ENCODE data around the gene COG8.
"Not testable (repeated sequence)": the region's sequence is repeated elsewhere in the genome, so short reads cannot be mapped to it uniquely, and the experiment has no call there.

Gene COG8, protein sequence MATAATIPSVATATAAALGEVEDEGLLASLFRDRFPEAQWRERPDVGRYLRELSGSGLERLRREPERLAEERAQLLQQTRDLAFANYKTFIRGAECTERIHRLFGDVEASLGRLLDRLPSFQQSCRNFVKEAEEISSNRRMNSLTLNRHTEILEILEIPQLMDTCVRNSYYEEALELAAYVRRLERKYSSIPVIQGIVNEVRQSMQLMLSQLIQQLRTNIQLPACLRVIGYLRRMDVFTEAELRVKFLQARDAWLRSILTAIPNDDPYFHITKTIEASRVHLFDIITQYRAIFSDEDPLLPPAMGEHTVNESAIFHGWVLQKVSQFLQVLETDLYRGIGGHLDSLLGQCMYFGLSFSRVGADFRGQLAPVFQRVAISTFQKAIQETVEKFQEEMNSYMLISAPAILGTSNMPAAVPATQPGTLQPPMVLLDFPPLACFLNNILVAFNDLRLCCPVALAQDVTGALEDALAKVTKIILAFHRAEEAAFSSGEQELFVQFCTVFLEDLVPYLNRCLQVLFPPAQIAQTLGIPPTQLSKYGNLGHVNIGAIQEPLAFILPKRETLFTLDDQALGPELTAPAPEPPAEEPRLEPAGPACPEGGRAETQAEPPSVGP

DNA sequence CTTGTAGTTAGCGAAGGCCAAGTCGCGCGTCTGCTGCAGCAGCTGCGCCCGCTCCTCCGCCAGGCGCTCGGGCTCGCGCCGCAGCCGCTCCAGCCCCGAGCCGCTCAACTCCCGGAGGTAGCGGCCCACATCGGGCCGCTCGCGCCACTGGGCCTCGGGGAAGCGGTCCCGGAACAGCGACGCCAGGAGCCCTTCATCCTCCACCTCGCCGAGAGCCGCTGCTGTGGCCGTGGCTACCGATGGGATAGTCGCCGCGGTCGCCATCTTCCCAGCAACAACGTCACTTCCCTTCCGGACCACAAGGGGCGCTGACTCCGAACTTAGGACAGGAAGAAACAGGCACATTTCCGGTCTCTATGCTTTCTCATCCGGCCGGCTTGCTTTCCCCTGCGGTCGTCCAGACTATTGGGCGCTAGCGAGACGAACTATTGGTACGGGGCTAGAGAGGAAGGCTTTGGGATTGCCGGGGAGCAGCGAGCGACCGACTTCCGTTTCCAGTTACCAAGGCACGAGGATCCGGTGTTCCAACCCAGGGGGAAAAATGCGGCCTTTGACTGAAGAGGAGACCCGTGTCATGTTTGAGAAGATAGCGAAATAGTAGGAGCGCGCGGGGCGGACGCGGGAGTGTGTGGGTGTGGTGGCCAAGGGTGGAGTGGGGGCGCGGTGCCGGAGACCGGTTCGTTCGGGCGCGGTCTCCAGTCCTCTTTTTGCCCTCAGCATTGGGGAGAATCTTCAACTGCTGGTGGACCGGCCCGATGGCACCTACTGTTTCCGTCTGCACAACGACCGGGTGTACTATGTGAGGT lies at the start of gene COG8, which contains the start of gene NIP7:
Gene COG8 (minus strand): TSS at position 276 of the 806 bp plus-strand sequence. CDS start 12 bp downstream, at position 264.
Gene NIP7 (plus strand): TSS at position 484 of the 806 bp plus-strand sequence. CDS start 58 bp downstream, at position 542.
- peak; percentile 94 for DNase-seq (ENCODE audit: low read depth)

DNA sequence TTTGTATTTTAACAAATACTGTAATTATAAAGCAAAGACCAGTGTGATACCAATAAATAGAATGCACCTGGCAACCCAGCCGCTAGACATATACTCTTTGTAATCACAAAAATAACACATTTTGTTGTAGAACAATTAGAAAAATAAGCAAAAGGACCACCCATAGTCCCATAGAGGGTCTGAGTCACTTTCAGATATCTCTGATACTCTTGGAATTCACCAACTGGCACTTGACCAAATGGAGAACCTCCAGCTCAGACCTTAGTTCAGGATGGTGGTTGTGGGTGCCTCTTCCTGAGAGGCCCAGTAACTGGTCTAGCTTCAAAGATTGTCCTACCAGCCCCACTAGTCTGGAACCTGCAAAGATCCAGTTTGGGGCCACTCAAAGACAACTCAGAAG lies 47.2 kb upstream of the COG8 start:
- DNase-seq (ENCODE audit: low read depth), result no peak

DNA sequence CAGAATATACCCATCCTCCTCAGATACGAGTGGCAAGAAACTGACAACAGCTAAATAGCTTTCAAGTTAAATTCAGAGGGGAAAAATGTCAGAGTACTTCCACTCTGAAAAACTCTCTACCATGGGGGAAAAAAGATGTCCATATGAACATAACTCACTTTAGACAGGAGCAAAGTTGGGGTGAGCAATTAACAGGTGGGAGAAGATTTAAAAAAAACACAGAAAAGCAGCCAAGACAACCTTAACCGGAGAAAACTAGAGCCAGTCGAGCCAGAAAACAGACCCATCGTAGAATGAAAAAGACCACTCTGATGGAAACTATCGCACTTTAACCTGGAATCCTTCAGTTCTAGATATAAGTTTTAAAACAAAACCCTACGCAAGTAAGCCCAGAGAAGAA lies 45.6 kb upstream of the COG8 start:
- no peak for DNase-seq (ENCODE audit: low read depth)

DNA sequence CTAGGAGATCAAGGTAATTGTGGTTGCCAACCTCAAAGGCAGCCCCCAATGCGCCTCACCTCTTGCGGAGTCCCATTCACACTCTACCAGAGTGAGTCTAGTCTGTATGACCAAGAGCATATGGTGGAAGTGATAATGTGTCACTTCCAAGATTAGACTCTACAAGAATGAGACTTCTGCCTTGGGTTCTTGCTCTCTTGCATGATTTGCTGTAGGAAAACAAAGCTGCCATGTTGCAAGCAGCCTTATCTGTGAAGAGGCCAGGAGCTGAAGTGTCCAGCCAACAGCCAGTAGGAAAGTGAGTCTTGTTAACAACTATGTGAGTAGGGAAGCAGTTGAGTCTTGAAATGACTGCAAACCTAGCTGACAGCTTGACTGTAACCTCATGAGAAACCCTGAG lies 43.1 kb upstream of the COG8 start:
- DNase-seq (ENCODE audit: low read depth), result no peak

DNA sequence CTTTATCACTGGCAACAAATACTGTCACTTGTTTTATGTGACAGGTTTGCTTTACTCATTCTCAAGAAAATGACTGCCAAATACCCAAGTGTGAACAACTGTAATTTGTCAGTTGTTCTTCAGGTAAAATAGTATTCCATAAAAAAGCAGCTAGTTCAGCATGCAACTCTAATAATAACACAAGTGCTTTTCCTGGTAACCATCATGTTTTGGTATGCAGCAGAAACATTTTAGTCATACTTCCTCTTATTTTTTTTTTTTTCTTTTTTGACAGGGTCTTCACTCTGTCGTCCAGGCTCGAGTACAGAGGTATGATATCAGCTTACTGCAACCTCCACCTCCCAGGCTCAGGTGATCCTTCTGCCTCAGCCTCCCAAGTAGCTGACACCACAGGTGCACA lies 41.9 kb upstream of the COG8 start:
- no peak for DNase-seq (ENCODE audit: low read depth)

DNA sequence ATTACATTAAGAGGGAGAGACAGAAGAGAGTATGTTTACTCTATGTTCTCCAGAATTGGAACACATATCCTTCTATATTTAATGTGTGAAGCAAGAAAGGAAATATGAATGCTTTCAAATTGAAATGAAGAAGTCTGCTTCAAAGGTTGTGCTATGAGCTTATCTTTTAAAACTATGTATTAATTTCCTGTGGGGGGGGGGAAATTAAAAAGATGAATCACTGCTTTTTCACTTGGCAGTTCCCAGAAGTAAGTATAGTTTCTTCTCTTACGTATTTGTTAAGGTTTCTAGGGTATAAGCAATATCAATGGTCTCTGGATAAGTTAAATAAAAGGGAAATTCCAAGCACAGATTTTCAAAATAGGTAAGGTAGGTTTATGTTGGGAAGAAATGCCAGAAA lies 39.4 kb upstream of the COG8 start:
- DNase-seq (ENCODE audit: low read depth), result no peak

DNA sequence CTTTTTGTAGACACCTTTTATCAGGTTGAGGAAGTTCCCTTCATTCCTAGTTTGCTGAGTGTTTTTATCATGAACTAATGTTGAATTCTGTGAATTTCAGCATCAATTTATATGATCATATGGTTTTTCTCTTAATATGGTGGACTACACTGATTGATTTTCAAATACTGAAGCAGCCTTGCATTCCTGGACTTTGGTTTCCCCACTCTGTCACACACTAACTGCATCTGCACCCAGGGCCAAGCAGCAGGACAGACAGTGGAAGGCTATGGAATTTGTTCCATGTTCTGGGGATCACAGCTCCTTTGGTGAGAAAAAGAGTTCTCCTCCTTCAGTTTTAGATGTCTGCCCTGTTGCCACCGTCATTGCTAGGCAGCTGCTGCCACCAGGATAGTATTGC lies 38.7 kb upstream of the COG8 start:
- DNase-seq (ENCODE audit: low read depth), result no peak

DNA sequence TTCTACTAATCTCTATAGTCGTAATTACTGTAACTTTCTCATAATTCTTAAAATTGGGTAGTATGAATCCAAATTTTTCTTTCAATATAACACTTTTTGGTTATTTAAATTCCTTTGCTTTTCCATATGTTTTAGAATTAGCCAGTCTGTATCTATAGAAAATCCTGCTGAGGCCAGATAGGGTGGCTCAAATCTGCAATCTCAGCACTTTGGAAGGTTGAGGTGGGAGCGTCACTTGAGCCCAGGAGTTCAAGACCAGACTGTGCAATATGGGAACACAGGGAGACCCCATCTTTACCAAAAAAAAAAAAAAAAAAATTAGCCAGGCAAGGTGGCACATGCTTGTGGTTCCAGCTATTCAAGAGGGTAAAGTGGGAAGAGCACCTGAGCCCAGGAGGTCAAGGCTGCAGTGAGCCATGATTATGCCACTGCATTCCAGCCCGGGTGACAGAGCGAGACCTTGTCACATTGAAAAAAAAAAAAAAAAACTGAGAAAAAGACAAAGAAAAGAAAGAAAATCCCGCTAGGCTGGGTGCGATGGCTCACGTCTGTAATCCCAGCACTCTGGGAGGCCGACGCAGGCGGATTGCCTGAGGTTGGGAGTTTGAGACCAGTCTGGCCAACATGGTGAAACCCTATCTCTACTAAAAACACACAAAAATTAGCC lies 37.2 kb upstream of the COG8 start:
- no peak for DNase-seq (ENCODE audit: low read depth)

DNA sequence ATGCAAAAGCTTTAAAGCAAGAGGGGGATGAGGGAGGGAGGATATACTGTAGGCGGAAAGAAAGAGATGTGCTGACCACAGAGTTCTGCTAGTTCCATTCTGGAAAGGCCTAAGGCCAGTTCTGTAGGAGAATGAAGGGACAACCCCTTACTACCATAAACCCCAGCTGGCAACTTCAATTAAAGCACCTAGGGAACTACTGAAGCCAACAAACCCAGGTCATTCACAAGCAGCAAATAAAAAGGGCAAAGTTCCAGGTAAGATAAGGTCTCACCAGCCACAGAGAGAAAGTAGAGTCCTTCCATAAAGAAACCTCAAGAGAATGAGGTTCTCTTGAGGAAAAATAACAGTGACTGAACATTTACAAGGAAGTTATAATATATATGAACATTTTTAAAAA lies 33.7 kb upstream of the COG8 start:
- no peak for DNase-seq (ENCODE audit: low read depth)

DNA sequence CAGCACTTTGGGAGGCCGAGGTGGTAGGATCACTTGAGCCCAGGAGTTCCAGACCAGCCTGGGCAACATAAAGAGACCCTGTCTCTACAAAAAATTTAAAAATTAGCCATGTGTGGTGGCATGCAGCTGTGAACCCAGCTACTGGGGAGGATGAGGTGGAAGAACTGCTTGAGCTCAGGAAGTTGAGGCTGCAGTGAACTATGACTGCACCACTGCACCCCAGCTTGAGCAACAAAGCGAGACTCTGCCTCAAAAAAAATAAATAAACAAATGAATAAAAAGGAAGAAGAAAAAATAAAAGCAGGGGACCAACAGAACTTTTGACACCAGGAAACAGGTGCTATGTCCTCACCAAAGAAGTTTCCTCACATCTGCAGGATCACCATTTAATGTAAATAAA lies 32.2 kb upstream of the COG8 start:
- DNase-seq (ENCODE audit: low read depth), result no peak

DNA sequence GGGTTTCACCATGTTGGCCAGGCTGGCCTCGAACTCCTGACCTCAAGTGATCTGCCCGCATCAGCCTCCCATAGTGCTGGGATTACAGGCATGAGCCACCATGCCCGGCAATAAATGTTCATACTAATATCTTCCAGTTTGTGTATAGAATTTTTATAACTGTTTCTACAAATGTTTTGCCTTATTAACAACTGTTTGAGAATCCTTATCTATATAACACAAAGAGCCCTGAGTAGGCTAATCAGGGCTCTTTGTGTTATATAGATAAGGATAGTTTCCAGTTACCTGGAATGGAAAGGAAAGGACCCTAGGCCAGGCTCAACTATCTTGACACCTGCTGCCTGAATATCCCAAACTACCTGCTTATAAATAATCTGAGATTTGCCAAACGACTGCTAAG lies 29.5 kb upstream of the COG8 start:
- no peak for DNase-seq (ENCODE audit: low read depth)

DNA sequence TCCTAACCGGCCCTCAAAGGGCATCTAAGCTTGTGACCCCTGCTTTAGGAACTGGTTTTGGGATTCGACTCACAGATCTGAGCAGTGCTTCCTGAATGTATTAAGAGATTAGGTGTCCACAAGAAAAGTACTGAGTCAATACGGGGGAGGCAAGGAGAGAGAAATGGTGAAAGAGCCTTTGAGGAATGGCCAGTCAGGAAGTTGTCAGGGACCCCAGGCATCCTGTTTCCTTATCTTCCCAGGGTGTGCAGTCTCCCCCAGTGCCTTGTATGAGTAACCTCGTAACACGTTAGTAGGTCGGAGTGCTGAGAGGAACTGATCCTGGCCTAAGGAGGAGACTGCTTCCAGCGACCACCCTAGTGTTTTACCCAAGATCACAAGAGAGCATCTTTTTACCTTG lies 28.6 kb upstream of the COG8 start:
- DNase-seq (ENCODE audit: low read depth), result no peak

DNA sequence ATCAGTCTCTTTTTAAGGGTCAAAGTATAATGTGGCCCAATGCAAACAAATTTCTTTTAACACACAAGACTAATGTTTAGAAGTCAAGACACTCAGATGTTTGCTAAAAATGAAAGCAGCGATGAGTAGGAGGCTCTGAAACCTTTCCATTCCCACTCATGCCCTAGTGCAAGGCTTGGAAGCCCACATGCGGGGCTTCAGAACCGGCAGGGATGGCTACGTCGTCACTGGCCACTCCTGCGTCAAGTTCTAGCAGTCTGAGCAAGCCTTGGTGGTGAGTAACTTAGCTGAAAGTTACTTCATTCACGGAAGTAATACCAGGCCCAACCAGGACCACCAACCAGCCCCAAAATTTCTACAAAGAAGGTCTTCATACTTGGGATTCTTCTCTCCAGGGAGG lies 27.1 kb upstream of the COG8 start:
- no peak for DNase-seq (ENCODE audit: low read depth)

DNA sequence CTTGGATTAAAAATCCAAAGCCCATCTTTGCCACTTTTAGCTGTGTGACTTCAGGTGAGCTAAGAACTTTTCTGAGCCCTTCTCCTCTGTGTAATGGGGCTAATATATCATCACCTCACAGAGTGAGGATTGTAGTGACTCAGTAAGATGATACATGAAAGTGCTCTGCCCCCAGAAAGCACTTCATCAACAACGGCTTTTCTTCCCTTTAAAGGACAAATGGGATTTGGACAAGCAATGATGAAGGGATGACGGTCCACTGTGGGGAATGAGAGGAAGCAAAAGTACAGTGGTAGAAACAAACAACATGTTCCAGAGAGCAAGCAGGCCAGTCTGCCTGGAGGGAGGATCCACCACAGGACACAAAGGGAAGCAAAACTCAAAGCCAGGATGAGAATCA lies 26.5 kb upstream of the COG8 start:
- DNase-seq (ENCODE audit: low read depth), result no peak

DNA sequence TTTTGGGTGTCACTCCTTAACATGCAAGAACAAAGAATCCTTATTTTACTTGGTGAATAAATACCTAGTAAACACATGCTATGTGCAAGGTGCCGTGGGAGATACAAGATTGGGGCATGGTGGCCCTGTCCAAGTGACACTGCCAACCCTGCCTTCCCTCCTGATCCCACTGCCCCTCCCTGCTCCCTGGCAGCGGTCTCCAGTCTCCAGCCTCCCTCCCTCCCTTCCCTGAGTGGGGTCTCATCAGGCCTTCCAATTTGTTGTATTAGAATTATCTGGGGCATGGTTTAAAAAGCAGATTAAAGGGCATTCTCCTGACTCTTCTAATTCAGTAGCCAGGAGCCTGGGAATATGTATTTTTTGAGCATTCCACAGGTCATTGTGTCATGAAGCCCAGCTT lies 24.7 kb upstream of the COG8 start:
- DNase-seq (ENCODE audit: low read depth), result no peak

DNA sequence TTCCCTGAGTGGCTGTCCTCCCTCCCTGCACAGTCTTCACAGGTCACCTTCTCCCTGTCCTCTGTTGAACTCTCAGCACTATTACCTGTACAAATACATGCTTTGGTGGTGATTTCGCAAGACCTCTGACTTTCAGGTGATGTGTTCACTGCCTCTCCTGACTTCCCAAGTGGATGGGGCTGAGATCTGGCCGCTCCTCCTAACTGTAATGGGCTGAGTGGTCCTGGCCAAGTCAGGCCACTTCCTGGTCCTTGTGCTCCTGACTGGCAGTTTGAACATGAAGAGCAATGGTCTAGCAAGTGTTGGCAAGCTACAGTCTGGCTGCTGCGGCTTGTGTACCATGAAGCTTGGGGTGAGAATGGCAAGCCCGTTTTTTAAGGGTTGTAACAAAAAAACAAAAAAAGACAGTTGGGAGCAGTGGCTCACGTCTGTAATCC lies 23.9 kb upstream of the COG8 start:
- DNase-seq (ENCODE audit: low read depth), result no peak

DNA sequence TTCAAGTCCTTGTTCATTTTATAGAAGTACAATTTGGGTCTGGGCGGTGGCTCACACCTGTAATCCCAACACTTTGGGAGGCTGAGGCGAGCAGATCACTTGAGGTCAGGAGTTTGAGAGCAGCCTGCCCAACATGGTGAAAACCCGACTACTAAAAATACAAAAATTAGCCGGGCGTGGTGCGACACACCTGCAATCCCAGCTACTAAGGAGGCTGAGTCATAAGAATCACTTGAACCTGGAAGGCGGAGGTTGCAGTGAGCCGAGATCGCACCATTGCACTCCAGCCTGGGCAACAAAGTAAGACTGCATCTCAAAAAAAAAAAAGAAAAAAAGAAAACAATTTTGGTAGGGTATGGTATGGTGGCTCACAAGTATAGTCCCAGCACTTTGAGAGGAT lies 20.7 kb upstream of the COG8 start:
- not testable (repeated sequence) for DNase-seq (ENCODE audit: low read depth)

DNA sequence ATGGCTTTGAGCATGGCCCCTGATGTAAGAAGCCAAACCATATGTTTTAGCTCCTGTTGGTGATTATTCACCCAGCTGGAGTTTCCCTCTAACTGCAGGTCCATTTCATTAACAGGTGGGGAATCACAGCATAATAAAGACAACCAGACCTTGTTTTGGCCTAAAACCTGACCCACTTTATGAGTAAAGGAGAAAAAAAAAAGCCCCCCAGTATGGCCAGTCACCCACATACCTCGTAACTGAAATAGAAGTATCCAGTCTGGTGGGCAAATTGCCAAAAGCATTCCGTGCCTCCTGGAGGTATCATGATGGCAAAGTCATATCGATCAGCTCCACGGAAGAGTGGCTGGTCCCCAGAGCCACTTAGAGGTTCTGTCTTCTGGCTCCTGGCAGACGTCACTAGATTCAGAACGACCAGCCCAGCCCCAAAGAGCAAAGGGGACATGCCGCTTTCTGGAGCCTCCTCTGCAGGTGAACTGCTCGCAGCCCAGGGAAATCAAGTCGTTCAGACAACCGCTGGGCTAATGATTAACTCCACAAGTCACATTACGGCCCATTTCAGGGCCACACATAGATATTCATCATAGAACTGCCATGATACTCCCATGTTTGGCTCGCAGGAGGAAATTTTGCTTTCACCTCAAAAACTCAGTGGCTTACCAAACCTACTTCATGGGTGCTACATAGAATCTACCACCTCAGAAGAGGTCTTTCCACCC lies 12.1 kb upstream of the COG8 start, which contains the start of gene TMED6:
Gene TMED6 (minus strand): TSS at position 478 of the 719 bp plus-strand sequence. CDS start 33 bp downstream, at position 445.
- DNase-seq (ENCODE audit: low read depth), result no peak

DNA sequence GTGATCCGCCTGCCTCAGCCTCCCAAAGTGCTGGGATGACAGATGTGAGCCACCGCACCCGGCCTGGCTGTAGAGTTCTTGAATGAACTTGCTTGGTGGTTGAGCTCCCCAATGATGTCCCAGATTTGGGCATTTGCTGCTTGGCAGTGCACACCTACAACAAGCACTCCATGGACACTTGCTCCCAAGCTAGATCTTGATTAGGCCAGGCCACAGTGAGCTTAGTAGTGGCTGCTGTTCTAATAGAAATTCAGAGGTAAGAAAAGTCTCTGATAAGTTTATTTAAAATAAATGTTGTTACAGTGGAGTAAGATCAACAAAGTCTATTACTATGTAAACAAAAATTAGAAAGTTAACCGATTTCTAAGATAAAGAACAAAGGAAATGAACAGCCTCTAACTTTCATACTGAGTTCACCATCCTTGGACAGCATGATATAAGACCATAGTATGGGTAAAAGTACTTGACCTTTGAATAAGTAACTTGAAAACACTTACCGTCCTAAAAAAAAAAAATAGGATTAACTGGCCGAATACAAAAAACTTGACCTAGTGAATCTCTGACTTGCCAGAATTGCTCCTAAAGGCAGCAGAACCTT lies 11.3 kb upstream of the COG8 start:
- no peak for DNase-seq (ENCODE audit: low read depth)

DNA sequence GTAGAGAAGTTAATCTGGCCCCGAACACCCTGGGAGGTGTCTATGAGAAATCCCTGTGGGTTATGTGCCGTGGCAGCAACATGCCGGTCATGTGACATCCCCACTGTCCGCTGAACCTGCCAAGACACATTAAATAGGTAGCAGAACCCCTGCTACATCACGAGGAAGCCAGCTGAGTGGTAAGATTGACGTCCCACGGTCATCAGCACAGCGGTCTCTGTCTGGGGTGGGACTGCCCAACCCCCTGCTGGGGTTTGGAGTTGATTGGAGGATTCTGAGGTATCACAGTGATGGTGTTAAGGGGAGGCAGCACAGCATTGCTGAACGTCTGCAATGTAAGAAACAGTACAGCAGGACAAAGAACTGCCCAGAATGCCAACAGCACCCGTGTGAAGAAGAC lies 10.2 kb upstream of the COG8 start:
- no peak for DNase-seq (ENCODE audit: low read depth)

DNA sequence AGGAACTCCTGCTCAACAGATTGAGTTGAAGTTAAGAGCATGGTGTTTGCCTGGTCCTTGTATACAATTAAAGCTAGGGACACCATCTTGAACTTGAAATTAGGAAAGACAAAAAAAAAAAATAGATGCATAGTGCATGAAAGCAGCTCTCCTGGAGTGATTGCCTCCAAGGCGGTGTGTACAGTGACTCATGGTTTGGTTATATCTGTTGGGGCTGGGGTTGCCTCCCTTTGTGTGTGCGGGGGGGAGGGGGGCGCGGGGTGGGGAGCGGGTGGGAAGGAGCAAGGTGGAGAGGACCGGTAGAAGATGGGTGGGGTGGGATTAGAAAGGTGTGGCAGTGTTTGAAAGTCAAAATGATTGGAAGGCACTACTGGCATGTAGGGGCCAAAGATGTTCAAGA lies 8.9 kb upstream of the COG8 start:
- DNase-seq (ENCODE audit: low read depth), result no peak

Data from GM04503 (cell line).